ENCODE data around the gene KIAA1217.

Gene KIAA1217

DNA sequence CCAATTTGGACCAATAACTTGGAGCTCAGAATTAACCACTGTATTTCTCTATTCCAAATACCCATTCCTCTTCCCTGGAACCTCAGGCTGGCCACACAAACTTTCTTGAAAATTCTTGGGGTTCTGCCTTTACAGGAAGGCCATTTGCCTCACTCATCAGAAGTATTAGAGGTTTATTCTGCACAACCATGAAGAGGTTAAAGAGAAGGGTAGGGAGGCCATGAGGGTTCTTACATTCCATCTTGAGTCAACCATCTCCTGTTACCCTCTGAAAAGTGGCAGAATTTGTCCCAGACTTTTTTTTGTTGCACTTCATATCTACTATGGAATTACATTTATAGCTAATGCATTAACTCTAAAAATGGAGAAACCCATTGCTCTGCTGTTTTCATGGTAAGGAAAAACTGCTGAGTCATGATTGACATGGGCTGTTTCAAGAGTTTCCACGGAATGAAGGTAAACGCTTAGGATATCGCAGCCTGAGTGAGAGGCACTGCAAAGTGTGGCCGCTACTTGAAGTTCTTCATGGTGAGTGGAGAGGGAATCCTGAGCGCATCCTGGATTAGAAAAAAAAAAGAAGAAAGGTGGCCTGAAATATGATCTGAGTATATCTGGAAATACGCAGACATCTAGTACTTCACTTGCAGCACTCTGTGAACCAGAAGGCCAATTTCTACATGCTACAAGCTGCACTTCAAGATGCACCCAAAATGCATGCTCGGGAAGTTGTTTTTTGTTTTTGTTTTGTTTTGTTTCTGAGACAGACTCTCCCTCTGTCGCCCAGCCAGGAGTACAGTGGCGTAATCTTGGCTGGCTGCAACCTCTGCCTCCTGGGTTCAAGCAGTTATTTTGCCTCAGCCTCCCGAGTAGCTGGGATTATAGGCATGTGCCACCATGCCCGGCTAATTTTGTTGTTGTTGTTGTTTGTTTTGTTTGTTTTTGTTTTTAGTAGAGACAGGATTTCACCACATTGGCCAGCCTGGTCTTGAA is 83.7 kb downstream of the KIAA1217 start:
- Histone ChIP-seq H2AFZ (ENCODE audit: low read length, unreplicated experiment) (no peak overlapping the region), H3K4me1 (ENCODE audit: control insufficient read depth, insufficient read depth, low read length, unreplicated experiment) (no peaks in the 10 kb centered on the region), H3K27me3 (ENCODE audit: insufficient read depth, low read length) (no peaks in the 10 kb centered on the region), H3K27ac (ENCODE audit: low read depth, low read length) (no peak overlapping the region), H3K4me3 (ENCODE audit: low read depth, low read length) (no peak overlapping the region), H3K36me3 (ENCODE audit: insufficient read depth, low read length) (no peaks in the 10 kb centered on the region), H3K79me2 (ENCODE audit: control insufficient read depth, insufficient read depth, low read length, unreplicated experiment) (no peaks in the 10 kb centered on the region)

DNA sequence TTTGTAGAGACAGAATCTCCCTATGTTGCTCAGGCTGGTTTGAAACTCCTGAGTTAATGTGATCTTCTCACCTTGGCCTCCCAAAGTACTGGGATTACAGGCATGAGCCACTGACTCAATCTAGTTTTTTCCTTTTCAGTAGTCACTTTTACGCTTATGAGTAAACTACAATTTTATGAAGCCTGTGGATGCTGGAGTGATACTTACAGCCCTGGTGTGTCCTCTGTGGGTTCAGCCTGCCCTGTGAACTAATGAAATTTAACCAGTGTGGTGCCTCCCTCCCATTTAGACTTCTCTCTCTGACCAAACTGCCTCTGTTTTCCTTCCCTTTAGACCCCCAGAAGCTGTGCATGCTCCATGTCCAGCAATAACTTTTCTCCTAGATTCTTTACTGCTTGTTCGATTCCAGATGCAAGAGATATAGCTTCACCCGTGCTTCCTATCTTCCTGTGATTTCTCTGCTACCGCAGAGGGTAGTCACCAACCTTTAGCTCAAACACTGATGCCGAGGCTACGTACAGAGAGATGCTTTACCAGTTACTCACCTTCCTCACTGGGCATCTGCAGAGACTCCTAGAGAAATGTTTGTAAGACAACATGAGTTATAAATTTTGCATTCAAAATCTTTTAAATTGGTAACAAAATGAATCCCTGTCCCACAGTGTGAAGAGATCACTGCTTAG is 90.8 kb downstream of the KIAA1217 start:
- H3K27ac ChIP-seq (ENCODE audit: low read depth, low read length): no peak overlapping the region

GRCh38 chr10:24303522-24304310 is 94.8 kb downstream of the KIAA1217 start:
- no peak overlapping the region for H2AFZ ChIP-seq (ENCODE audit: low read length, unreplicated experiment)
- H3K79me2 ChIP-seq (ENCODE audit: control insufficient read depth, insufficient read depth, low read length, unreplicated experiment): no peaks in the 10 kb centered on the region
- peaks cover 9% of the 10 kb centered on the region for H3K4me1 ChIP-seq (ENCODE audit: control insufficient read depth, insufficient read depth, low read length, unreplicated experiment)
- no peak overlapping the region for H3K27ac ChIP-seq (ENCODE audit: low read depth, low read length)
- H3K36me3 ChIP-seq (ENCODE audit: insufficient read depth, low read length): no peaks in the 10 kb centered on the region
- peaks cover 10% of the 10 kb centered on the region; the same call in 1 of the 2 replicates for H3K27me3 ChIP-seq (ENCODE audit: insufficient read depth, low read length)
- no peak overlapping the region for H3K4me3 ChIP-seq (ENCODE audit: low read depth, low read length)

More for the DNA sequence above, 90.8 kb downstream of the KIAA1217 start:
- H3K4me1 ChIP-seq (ENCODE audit: control insufficient read depth, insufficient read depth, low read length, unreplicated experiment): no peaks in the 10 kb centered on the region
- H3K4me3 ChIP-seq (ENCODE audit: low read depth, low read length): no peak overlapping the region
- no peak overlapping the region for H2AFZ ChIP-seq (ENCODE audit: low read length, unreplicated experiment)
- no peaks in the 10 kb centered on the region for H3K27me3 ChIP-seq (ENCODE audit: insufficient read depth, low read length)
- no peaks in the 10 kb centered on the region for H3K36me3 ChIP-seq (ENCODE audit: insufficient read depth, low read length)
- H3K79me2 ChIP-seq (ENCODE audit: control insufficient read depth, insufficient read depth, low read length, unreplicated experiment): no peaks in the 10 kb centered on the region

GRCh38 chr10:24305551-24306506 is 96.9 kb downstream of the KIAA1217 start:
- Histone ChIP-seq H3K27ac (ENCODE audit: low read depth, low read length) (no peak overlapping the region), H3K79me2 (ENCODE audit: control insufficient read depth, insufficient read depth, low read length, unreplicated experiment) (no peaks in the 10 kb centered on the region), H3K4me1 (ENCODE audit: control insufficient read depth, insufficient read depth, low read length, unreplicated experiment) (peaks cover 9% of the 10 kb centered on the region), H3K4me3 (ENCODE audit: low read depth, low read length) (no peak overlapping the region), H3K27me3 (ENCODE audit: insufficient read depth, low read length) (peaks cover 10% of the 10 kb centered on the region; the same call in 1 of the 2 replicates), H2AFZ (ENCODE audit: low read length, unreplicated experiment) (no peak overlapping the region), H3K36me3 (ENCODE audit: insufficient read depth, low read length) (no peaks in the 10 kb centered on the region)

- H2AFZ ChIP-seq (ENCODE audit: low read length, unreplicated experiment): no peak overlapping the region
- no peak overlapping the region for H3K4me3 ChIP-seq (ENCODE audit: low read depth, low read length)
- peaks cover 10% of the 10 kb centered on the region; the same call in 1 of the 2 replicates for H3K27me3 ChIP-seq (ENCODE audit: insufficient read depth, low read length)
- no peaks in the 10 kb centered on the region for H3K36me3 ChIP-seq (ENCODE audit: insufficient read depth, low read length)
- H3K4me1 ChIP-seq (ENCODE audit: control insufficient read depth, insufficient read depth, low read length, unreplicated experiment): peaks cover 9% of the 10 kb centered on the region
- no peaks in the 10 kb centered on the region for H3K79me2 ChIP-seq (ENCODE audit: control insufficient read depth, insufficient read depth, low read length, unreplicated experiment)
- no peak overlapping the region for H3K27ac ChIP-seq (ENCODE audit: low read depth, low read length)
Observed at GRCh38 chr10:24306507-24306875, 97.6 kb downstream of the KIAA1217 start.

DNA sequence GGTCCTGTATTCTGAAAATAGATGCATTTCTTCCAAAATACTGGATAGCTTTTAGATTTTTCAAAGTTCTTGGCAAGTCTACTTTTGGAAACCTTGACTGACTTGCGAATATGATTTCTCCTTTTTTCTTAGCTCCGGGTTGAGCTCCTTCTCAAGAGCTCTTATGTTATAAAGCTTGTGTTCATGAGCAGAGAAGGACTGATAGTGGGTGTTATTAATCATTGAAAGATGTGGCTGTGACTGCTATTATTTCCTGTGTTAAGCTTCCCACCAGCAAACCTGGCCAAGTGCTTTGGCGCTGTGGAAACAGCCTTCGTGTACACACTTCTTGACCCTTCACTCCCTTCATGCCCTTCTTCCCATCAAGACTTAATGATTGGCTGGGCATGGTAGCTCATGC is 98.2 kb downstream of the KIAA1217 start:
- peaks cover 9% of the 10 kb centered on the region for H3K4me1 ChIP-seq (ENCODE audit: control insufficient read depth, insufficient read depth, low read length, unreplicated experiment)
- H3K4me3 ChIP-seq (ENCODE audit: low read depth, low read length): no peak overlapping the region
- H3K79me2 ChIP-seq (ENCODE audit: control insufficient read depth, insufficient read depth, low read length, unreplicated experiment): no peaks in the 10 kb centered on the region

DNA sequence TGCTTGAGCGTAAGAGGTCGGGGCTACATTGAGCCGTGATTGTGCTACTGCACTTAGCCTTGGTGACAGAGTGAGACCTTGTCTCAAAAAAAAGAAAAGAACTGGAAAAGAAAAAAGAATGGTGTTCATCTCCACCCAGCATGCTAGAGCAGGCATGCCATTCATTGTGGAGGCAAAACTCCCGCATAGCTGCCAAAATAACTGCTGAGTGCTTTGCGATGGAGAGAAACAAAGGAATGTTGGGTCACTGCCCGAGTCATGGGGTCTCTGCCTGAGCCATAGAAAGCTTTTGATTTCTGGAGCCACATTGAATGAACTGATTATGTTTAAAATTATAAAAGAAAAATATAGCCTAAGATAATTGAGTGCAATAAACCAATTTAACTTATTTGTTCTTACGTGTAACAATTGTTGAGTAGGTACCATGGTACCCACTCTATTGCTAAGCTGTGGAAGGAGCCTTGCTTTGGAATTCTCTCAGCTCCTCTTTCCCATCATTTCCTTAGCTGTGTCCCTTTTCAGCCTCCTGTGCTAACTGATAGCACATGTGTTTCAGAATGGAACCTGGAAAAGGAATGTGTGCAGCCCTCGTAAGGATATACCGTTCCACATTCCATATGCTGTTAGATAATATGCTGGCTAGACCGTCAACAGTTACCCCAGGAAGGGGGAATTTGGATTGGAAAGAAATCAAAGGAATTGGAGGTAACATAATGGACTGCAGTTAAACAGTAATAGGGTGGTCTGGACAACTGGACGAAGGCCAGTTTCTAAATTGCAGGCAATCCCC is 99.0 kb downstream of the KIAA1217 start:
- Histone ChIP-seq H2AFZ (ENCODE audit: low read length, unreplicated experiment) (no peak overlapping the region), H3K4me3 (ENCODE audit: low read depth, low read length) (no peak overlapping the region), H3K4me1 (ENCODE audit: control insufficient read depth, insufficient read depth, low read length, unreplicated experiment) (peaks cover 9% of the 10 kb centered on the region), H3K36me3 (ENCODE audit: insufficient read depth, low read length) (no peaks in the 10 kb centered on the region), H3K27me3 (ENCODE audit: insufficient read depth, low read length) (peaks cover 10% of the 10 kb centered on the region; the same call in 1 of the 2 replicates), H3K79me2 (ENCODE audit: control insufficient read depth, insufficient read depth, low read length, unreplicated experiment) (no peaks in the 10 kb centered on the region), H3K27ac (ENCODE audit: low read depth, low read length) (no peak overlapping the region)

More for the DNA sequence above, 98.2 kb downstream of the KIAA1217 start:
- H3K27me3 ChIP-seq (ENCODE audit: insufficient read depth, low read length): peaks cover 10% of the 10 kb centered on the region; the same call in 1 of the 2 replicates
- H3K27ac ChIP-seq (ENCODE audit: low read depth, low read length): no peak overlapping the region
- no peak overlapping the region for H2AFZ ChIP-seq (ENCODE audit: low read length, unreplicated experiment)
- no peaks in the 10 kb centered on the region for H3K36me3 ChIP-seq (ENCODE audit: insufficient read depth, low read length)

- Histone ChIP-seq H3K36me3 (ENCODE audit: insufficient read depth, low read length) (no peaks in the 10 kb centered on the region), H3K4me1 (ENCODE audit: control insufficient read depth, insufficient read depth, low read length, unreplicated experiment) (peaks cover 9% of the 10 kb centered on the region), H2AFZ (ENCODE audit: low read length, unreplicated experiment) (no peak overlapping the region), H3K27me3 (ENCODE audit: insufficient read depth, low read length) (peaks cover 10% of the 10 kb centered on the region; the same call in 1 of the 2 replicates), H3K27ac (ENCODE audit: low read depth, low read length) (no peak overlapping the region), H3K79me2 (ENCODE audit: control insufficient read depth, insufficient read depth, low read length, unreplicated experiment) (no peaks in the 10 kb centered on the region), H3K4me3 (ENCODE audit: low read depth, low read length) (no peak overlapping the region)
Observed at GRCh38 chr10:24310104-24310503, 101.2 kb downstream of the KIAA1217 start.

GRCh38 chr10:24311888-24312287 is 103.0 kb downstream of the KIAA1217 start:
- Histone ChIP-seq H2AFZ (ENCODE audit: low read length, unreplicated experiment) (no peak overlapping the region), H3K79me2 (ENCODE audit: control insufficient read depth, insufficient read depth, low read length, unreplicated experiment) (no peaks in the 10 kb centered on the region), H3K36me3 (ENCODE audit: insufficient read depth, low read length) (no peaks in the 10 kb centered on the region), H3K4me1 (ENCODE audit: control insufficient read depth, insufficient read depth, low read length, unreplicated experiment) (no peaks in the 10 kb centered on the region), H3K27ac (ENCODE audit: low read depth, low read length) (no peak overlapping the region), H3K27me3 (ENCODE audit: insufficient read depth, low read length) (peaks cover 6% of the 10 kb centered on the region; the same call in 1 of the 2 replicates), H3K4me3 (ENCODE audit: low read depth, low read length) (no peak overlapping the region)
